Neural crest cell (in vitro differentiated cells): ENCODE results near the gene RAET1G. TPM values are rescaled to one million over a fixed set of nuclear protein-coding genes. Genes with fewer than 3 reads are reported as not detected.

Experiments used
- DNase-seq: peaks from one replicate; pipeline ENCODE4 v3.0.0; 2021; ENCODE audit warnings: low read depth, mixed read lengths, low spot score
- H3K27ac Mint-ChIP-seq: one replicate; pipeline ENCODE4 v1.8.0; 2021; ENCODE audit warnings: mild to moderate bottlenecking, mixed read lengths; ENCODE audit not compliant: unreplicated experiment
- H3K27me3 Mint-ChIP-seq: 2 replicates; pipeline ENCODE4 v1.8.0; 2021; ENCODE audit warnings: low read depth, mild to moderate bottlenecking, mixed read lengths
- H3K36me3 Mint-ChIP-seq: 2 replicates; pipeline ENCODE4 v1.8.0; 2021; ENCODE audit warnings: low read depth, mild to moderate bottlenecking, mixed read lengths
- H3K4me1 Mint-ChIP-seq: 2 replicates; pipeline ENCODE4 v1.8.0; 2021; ENCODE audit warnings: mixed read lengths
- H3K4me3 Mint-ChIP-seq: one replicate; pipeline ENCODE4 v1.8.0; 2021; ENCODE audit warnings: mild to moderate bottlenecking, mixed read lengths
- H3K9me3 Mint-ChIP-seq: 2 replicates; pipeline ENCODE4 v1.8.0; 2021; ENCODE audit warnings: mixed read lengths
- total RNA-seq: library from RNA; stranded (reverse); gene quantifications from 2 replicates; pipeline ENCODE4 v1.2.1, GENCODE V29; 2021
- TF ChIP-seq, protein P1 (sequence below): fragments of 200-600 bp; sonication (generic); conservative IDR thresholded peaks from 2 replicates; pipeline ENCODE4 v1.5.0; 2021; ENCODE audit warnings: antibody characterized with exemption, mild to moderate bottlenecking

RAET1G gene
- total RNA-seq, 1 donor from 2014 or later: not detected

DNA sequence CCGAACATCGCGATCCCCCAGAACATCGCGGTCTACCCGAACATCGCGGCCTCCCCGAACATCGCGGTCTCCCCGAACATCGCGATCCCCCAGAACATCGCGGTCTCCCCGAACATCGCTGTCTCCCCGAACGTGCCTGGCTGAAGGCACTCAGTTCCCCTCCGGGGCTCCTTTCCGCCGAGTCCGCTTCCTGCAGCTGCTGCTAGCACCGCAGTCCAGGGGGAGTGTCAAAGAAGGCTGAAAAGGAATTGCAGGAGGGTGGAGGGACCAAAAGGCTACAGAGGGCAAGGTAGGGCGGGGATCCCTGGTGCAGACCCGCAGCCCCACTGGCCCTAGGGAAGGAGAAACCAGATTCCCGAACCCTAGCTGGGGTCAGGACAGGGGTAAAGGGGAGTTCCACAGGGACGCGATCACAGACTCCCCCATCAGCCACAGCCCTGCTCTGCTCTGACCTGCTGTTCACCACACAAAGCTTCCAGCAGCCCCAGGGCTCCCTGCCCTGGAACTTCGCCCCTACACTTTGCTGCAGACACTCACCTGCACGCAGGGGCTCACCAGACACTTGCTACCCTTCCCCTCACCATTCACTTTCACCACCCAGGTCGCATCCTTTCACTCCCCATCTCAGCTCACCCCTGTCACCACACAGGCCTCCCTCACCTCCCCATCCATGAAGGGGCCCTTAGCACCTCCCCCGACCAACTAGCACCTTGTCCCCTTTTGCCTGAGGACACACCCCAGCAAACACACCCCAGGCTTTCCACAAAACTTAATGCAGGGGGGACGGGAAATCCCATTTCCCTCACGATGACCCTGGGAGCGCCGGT lies 42.5 kb upstream of the RAET1G start:
- Mint-ChIP-seq H3K27ac (peak overlapping the region; percentile 68), H3K27me3 (peaks cover 89% of the 10 kb centered on the region), H3K4me3 (peak overlapping the region; percentile 95), H3K36me3 (peaks cover 3% of the 10 kb centered on the region), H3K4me1 (peaks cover 32% of the 10 kb centered on the region), H3K9me3 (no peaks in the 10 kb centered on the region)
- no peak for DNase-seq
- TF ChIP-seq, protein P1, sequence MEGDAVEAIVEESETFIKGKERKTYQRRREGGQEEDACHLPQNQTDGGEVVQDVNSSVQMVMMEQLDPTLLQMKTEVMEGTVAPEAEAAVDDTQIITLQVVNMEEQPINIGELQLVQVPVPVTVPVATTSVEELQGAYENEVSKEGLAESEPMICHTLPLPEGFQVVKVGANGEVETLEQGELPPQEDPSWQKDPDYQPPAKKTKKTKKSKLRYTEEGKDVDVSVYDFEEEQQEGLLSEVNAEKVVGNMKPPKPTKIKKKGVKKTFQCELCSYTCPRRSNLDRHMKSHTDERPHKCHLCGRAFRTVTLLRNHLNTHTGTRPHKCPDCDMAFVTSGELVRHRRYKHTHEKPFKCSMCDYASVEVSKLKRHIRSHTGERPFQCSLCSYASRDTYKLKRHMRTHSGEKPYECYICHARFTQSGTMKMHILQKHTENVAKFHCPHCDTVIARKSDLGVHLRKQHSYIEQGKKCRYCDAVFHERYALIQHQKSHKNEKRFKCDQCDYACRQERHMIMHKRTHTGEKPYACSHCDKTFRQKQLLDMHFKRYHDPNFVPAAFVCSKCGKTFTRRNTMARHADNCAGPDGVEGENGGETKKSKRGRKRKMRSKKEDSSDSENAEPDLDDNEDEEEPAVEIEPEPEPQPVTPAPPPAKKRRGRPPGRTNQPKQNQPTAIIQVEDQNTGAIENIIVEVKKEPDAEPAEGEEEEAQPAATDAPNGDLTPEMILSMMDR: no peak

DNA sequence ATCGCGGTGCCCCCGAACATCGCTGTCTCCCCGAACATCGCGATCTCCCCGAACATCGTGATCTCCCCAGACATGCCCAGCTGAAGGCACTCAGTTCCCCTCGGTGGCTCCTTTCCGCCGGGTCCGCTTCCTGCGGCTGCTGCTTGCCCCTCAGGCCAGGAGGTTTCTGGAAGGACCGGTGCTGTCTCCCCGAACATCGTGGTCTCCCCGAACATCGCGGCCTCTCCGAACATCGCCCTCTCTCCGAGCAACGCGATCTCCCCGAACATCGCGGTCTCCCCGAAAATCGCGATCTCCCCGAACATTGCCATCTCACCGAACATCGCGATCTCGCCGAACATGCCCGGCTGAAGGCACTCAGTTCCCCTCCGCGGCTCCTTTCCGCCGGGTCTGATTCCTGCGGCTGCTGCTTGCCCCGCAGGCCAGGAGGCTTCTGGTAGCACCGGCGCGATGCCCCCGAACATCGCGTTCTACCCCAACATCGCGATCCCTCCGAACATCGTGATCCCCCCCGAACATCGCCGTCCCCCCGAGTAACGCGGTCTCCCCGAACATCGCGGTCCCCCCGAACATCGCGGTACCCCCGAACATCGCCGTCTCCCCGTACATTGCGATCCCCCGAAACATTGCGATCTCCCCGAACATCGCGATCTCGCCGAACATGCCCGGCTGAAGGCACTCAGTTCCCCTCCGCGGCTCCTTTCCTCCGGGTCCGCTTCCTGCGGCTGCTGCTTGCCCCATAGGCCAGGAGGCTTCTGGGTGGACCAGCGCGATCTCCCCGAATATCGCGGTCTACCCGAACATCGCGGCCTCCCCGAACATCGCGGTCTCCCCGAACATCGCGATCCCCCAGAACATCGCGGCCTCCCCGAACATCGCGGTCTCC lies 41.6 kb upstream of the RAET1G start:
- no peak for DNase-seq
- H3K4me3 Mint-ChIP-seq: peak overlapping the region; percentile 95
- peak overlapping the region; percentile 93 for H3K27ac Mint-ChIP-seq
- H3K36me3 Mint-ChIP-seq: peaks cover 3% of the 10 kb centered on the region
- H3K27me3 Mint-ChIP-seq: peaks cover 93% of the 10 kb centered on the region
- no peaks in the 10 kb centered on the region for H3K9me3 Mint-ChIP-seq
- TF ChIP-seq, protein P1: no peak
- peaks cover 32% of the 10 kb centered on the region for H3K4me1 Mint-ChIP-seq

DNA sequence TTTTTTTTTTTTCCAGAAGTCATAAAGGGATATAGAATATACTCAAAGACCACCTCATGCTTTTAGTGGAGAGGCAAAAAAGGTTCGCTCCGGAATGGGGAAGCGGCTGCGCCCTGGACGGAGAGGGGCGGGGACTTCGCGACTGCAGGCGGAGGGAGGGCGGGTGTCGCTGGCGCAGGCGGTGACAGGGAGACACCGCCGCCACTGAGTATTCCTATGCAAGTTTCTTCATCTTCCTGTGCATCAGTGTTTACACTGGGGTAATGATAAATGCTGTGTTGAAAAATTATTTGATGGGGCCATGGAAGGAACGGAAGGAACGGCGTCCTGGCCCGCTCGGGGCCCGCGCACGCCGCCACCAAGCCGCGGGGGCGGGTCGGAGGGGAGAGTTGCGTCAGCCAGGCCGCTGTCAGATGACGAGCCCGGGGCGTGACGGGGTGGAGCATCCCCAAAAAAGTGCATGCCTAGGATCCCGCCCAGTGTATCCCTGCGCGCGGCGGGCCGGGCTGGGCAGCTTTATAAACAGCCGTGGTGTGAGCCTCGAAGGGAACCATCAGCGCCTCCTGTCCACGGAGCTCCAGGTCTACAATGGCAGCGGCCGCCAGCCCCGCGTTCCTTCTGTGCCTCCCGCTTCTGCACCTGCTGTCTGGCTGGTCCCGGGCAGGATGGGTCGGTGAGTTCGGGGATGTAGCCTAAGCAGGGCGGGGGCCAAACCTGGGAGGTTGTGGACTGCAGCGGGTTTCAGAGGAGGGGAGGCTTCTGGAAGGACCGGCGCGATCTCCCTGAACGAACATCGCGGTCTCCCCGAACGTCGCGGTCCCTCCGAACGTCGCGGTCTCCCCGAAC lies 40.8 kb upstream of the RAET1G start, which contains the start of gene ULBP1:
Gene ULBP1 (plus strand): TSS at position 482 of the 846 bp plus-strand sequence. CDS start 107 bp downstream, at position 589.
- peak; percentile 71 for DNase-seq
- Mint-ChIP-seq H3K36me3 (no peaks in the 10 kb centered on the region), H3K27ac (peak within 1 kb of the TSS; percentile 94), H3K9me3 (no peaks in the 10 kb centered on the region), H3K27me3 (peaks cover 93% of the 10 kb centered on the region), H3K4me1 (peaks cover 32% of the 10 kb centered on the region), H3K4me3 (peak within 1 kb of the TSS; percentile 95)
- TF ChIP-seq, protein P1: no peak

DNA sequence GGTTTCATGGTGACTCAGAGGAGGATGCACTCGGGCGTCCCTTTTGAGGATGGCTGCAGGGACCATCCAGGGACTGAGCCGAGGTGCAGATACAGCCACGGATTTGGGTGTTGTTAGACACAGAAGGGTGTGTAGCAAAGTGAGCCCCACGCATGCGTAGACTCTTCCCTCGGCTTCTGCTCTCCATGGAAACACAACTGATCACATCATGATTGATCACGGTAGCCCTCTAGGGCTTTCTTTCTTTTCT lies 40.2 kb upstream of the RAET1G start:
- Mint-ChIP-seq H3K9me3 (no peaks in the 10 kb centered on the region), H3K27me3 (peaks cover 94% of the 10 kb centered on the region), H3K36me3 (no peaks in the 10 kb centered on the region), H3K27ac (peak overlapping the region; percentile 94), H3K4me1 (peaks cover 32% of the 10 kb centered on the region), H3K4me3 (peak overlapping the region; percentile 95)
- peak; percentile 41 for DNase-seq
- TF ChIP-seq, protein P1: no peak
